ENCODE measurements around the gene HMX3. TPM values are rescaled to one million over a fixed set of nuclear protein-coding genes. Genes with fewer than 3 reads are reported as not detected.

The HMX3 gene
- total and polyA plus RNA-seq, 2 of the 13 experiments (the other 11 are each of a cell fraction or from before 2014, with no cell fraction given), result not detected

DNA sequence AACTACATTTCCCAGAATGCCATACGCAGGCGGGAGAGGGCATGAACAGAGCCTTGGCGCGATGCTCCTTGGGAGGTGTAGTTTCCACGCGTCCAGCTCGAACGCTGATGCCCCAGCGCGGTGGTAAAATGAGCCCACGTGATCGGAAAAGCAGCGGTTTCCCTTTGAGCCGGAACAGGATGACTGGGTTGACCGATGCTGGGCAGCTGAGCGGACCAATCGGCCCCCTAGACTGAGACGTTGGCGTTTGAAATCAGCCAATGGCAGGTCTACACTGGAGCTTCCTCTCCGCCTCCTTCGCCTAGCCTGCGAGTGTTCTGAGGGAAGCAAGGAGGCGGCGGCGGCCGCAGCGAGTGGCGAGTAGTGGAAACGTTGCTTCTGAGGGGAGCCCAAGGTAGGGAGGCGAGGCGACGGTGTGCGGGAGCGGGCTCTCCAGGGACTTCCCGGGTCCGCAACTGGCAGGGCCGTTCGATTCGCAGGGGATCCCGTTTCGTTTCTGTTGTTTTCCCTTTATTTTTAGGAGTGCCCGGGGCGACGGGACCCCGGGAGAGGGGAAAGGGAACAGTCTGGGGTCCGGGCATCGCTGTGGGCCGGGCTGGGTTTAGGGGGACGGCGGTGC, 18.4 kb downstream of the HMX3 start, which contains the start of gene BUB3 (continued):
- TF ChIP-seq, protein P1, sequence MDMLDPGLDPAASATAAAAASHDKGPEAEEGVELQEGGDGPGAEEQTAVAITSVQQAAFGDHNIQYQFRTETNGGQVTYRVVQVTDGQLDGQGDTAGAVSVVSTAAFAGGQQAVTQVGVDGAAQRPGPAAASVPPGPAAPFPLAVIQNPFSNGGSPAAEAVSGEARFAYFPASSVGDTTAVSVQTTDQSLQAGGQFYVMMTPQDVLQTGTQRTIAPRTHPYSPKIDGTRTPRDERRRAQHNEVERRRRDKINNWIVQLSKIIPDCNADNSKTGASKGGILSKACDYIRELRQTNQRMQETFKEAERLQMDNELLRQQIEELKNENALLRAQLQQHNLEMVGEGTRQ (IDR thresholded peaks at IDR 0.05; ENCODE audit: low read depth, low read length), result peak; percentile 96
- TF ChIP-seq, protein P1 (CRISPR knock-in tag; IDR thresholded peaks at IDR 0.05; ENCODE audit: borderline replicate concordance), result peak; percentile 98; the same call in 1 of the 2 replicates
- no peak for TF ChIP-seq MIXL1 (CRISPR knock-in tag; IDR thresholded peaks at IDR 0.05)
- peak; percentile 81 for TF ChIP-seq SP4 (CRISPR knock-in tag; IDR thresholded peaks at IDR 0.05)
- no peak for TF ChIP-seq ZNF558 (CRISPR knock-in tag; IDR thresholded peaks at IDR 0.05; ENCODE audit: borderline replicate concordance)
- no peak for TF ChIP-seq HNRNPLL (IDR thresholded peaks at IDR 0.05; ENCODE audit: low read depth, low read length, poor library complexity, severe bottlenecking)
- no peak for TF ChIP-seq CBFB (CRISPR knock-in tag; IDR thresholded peaks at IDR 0.05)
- peak; percentile 96 for TF ChIP-seq IRF2 (CRISPR knock-in tag; IDR thresholded peaks at IDR 0.05)
- TF ChIP-seq STAT5B (CRISPR knock-in tag; IDR thresholded peaks at IDR 0.05), result no peak
- no peak for TF ChIP-seq ZFAT (CRISPR knock-in tag; conservative IDR thresholded peaks at IDR 0.05)
- TF ChIP-seq IRF9 (CRISPR knock-in tag; IDR thresholded peaks at IDR 0.05; ENCODE audit: borderline replicate concordance), result peak; percentile 54
- no peak for TF ChIP-seq GFI1 (CRISPR knock-in tag; IDR thresholded peaks at IDR 0.05; ENCODE audit: borderline replicate concordance)
- TF ChIP-seq FOXA1 (IDR thresholded peaks at IDR 0.05), result no peak
- no peak for TF ChIP-seq FOXA1 (CRISPR knock-in tag; IDR thresholded peaks at IDR 0.05)
- TF ChIP-seq ZNF614 (CRISPR knock-in tag; IDR thresholded peaks at IDR 0.05; ENCODE audit: borderline replicate concordance), result no peak
- no peak; the same call in 1 of the 2 replicates for TF ChIP-seq ZNF317 (CRISPR knock-in tag; IDR thresholded peaks at IDR 0.05)
- TF ChIP-seq MLX (CRISPR knock-in tag; IDR thresholded peaks at IDR 0.05), result peak; percentile 79
- TF ChIP-seq, protein P2, sequence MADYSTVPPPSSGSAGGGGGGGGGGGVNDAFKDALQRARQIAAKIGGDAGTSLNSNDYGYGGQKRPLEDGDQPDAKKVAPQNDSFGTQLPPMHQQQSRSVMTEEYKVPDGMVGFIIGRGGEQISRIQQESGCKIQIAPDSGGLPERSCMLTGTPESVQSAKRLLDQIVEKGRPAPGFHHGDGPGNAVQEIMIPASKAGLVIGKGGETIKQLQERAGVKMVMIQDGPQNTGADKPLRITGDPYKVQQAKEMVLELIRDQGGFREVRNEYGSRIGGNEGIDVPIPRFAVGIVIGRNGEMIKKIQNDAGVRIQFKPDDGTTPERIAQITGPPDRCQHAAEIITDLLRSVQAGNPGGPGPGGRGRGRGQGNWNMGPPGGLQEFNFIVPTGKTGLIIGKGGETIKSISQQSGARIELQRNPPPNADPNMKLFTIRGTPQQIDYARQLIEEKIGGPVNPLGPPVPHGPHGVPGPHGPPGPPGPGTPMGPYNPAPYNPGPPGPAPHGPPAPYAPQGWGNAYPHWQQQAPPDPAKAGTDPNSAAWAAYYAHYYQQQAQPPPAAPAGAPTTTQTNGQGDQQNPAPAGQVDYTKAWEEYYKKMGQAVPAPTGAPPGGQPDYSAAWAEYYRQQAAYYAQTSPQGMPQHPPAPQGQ (CRISPR knock-in tag; IDR thresholded peaks at IDR 0.05; ENCODE audit: borderline replicate concordance), result no peak
- TF ChIP-seq, protein P3, sequence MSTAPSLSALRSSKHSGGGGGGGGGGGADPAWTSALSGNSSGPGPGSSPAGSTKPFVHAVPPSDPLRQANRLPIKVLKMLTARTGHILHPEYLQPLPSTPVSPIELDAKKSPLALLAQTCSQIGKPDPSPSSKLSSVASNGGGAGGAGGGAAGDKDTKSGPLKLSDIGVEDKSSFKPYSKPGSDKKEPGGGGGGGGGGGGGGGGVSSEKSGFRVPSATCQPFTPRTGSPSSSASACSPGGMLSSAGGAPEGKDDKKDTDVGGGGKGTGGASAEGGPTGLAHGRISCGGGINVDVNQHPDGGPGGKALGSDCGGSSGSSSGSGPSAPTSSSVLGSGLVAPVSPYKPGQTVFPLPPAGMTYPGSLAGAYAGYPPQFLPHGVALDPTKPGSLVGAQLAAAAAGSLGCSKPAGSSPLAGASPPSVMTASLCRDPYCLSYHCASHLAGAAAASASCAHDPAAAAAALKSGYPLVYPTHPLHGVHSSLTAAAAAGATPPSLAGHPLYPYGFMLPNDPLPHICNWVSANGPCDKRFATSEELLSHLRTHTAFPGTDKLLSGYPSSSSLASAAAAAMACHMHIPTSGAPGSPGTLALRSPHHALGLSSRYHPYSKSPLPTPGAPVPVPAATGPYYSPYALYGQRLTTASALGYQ (CRISPR knock-in tag; IDR thresholded peaks at IDR 0.05), result no peak
- TF ChIP-seq ZNF3 (CRISPR knock-in tag; IDR thresholded peaks at IDR 0.05), result no peak
- TF ChIP-seq RXRA (CRISPR knock-in tag; IDR thresholded peaks at IDR 0.05), result 0 out of 2 replicates have a peak, but pooled peaks have one; percentile 22
- TF ChIP-seq CCDC6 (CRISPR knock-in tag; IDR thresholded peaks at IDR 0.05), result peak; percentile 70; the same call in 1 of the 2 replicates
- no peak for TF ChIP-seq PPARG (CRISPR knock-in tag; conservative IDR thresholded peaks at IDR 0.05)
- TF ChIP-seq ZNF737 (CRISPR knock-in tag; IDR thresholded peaks at IDR 0.05; ENCODE audit: borderline replicate concordance), result no peak
- TF ChIP-seq ZNF44 (CRISPR knock-in tag; IDR thresholded peaks at IDR 0.05), result no peak
